ENCODE results near the gene MIDN.

DNA sequence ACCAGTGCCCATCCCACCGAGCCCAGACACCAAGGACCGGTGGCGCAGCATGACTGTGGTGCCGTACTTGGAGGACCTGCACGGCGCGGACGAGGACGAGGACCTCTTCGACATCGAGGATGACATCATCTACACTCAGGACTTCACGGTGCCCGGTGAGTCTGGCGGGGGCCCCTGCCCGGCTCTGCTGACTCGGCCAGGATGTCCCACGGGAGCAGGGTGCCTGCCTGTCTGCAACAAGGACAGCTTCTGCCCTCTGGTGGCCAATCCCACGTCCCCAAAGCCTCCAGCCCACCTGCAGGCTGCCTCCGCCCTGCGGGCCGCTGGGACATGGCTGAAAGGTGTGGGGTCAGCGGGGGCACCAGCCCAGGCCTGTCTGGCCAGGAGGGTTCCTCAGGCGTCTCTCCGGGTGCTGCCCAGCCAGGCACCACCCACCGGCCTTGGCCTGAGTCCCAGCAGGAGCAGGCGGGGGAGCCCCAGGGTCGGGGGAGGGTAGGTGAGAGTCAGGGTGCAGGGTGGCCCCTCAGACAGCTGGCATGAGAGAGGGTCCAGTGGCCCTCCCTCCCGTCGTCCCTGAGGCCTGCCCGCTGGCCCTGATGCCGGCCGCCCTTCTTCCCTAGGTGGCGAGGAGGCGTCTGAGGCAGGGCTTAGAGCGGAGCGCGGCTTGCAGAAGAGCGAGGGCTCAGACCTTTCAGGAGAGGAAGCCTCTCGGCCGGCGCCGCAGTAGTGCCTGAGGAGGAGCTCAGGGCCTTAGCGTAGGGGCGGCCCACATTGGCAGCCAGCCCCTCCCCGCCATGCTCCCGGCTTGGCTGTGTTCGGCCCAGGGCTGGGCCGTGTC is 25.1 kb upstream of the MIDN start:
- TF ChIP-seq, protein P1, sequence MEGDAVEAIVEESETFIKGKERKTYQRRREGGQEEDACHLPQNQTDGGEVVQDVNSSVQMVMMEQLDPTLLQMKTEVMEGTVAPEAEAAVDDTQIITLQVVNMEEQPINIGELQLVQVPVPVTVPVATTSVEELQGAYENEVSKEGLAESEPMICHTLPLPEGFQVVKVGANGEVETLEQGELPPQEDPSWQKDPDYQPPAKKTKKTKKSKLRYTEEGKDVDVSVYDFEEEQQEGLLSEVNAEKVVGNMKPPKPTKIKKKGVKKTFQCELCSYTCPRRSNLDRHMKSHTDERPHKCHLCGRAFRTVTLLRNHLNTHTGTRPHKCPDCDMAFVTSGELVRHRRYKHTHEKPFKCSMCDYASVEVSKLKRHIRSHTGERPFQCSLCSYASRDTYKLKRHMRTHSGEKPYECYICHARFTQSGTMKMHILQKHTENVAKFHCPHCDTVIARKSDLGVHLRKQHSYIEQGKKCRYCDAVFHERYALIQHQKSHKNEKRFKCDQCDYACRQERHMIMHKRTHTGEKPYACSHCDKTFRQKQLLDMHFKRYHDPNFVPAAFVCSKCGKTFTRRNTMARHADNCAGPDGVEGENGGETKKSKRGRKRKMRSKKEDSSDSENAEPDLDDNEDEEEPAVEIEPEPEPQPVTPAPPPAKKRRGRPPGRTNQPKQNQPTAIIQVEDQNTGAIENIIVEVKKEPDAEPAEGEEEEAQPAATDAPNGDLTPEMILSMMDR (IDR thresholded peaks at IDR 0.05; ENCODE audit: poor library complexity): peak; percentile 48
- no peak for TF ChIP-seq EZH2phosphoT487 (IDR thresholded peaks at IDR 0.05; ENCODE audit: low read depth, severe bottlenecking, unreplicated experiment)

Data from hepatocyte (in vitro differentiated cells).